ENCODE measurements around the gene IL1B.
"Not testable (repeated sequence)": the region's sequence is repeated elsewhere in the genome, so short reads cannot be mapped to it uniquely, and the experiment has no call there.

Gene IL1B

GRCh38 chr2:112849956-112850355, 13.4 kb upstream of the IL1B start:
- no peak for DNase-seq

GRCh38 chr2:112848833-112849232, 12.3 kb upstream of the IL1B start:
- no peak for DNase-seq

- no peak for DNase-seq
Measured at GRCh38 chr2:112846031-112846430, 9.5 kb upstream of the IL1B start.

GRCh38 chr2:112843836-112844235, 7.3 kb upstream of the IL1B start:
- no peak for DNase-seq

GRCh38 chr2:112843288-112843687, 6.7 kb upstream of the IL1B start:
- DNase-seq, result no peak

GRCh38 chr2:112841295-112842044, 4.9 kb upstream of the IL1B start:
- no peak for DNase-seq

- DNase-seq, result no peak
Measured at GRCh38 chr2:112840068-112840445, 3.5 kb upstream of the IL1B start.

GRCh38 chr2:112839407-112840067, 3.0 kb upstream of the IL1B start:
- peak; percentile 33 for DNase-seq

- no peak for DNase-seq
Measured at GRCh38 chr2:112836163-112836560, 417 bp downstream of the IL1B start.

GRCh38 chr2:112835536-112836162, 930 bp downstream of the IL1B start:
- no peak for DNase-seq

GRCh38 chr2:112835061-112835501, 1.5 kb downstream of the IL1B start:
- no peak for DNase-seq

GRCh38 chr2:112834396-112835037, 2.1 kb downstream of the IL1B start:
- DNase-seq, result no peak

- DNase-seq, result no peak
Measured at GRCh38 chr2:112833976-112834375, 2.6 kb downstream of the IL1B start.

GRCh38 chr2:112833639-112833931, 3.0 kb downstream of the IL1B start:
- DNase-seq, result not testable (repeated sequence)

GRCh38 chr2:112832841-112833638, 3.5 kb downstream of the IL1B start:
- DNase-seq, result no peak

- DNase-seq, result no peak
Measured at GRCh38 chr2:112831946-112832840, 4.4 kb downstream of the IL1B start.

GRCh38 chr2:112831513-112831845, 5.1 kb downstream of the IL1B start:
- DNase-seq, result no peak

- no peak for DNase-seq
Measured at GRCh38 chr2:112830682-112831512, 5.7 kb downstream of the IL1B start.

- no peak for DNase-seq
Measured at GRCh38 chr2:112829961-112830681, 6.5 kb downstream of the IL1B start.
